Measurements from ENCODE around the gene ARHGAP22.

- no peak for TF ChIP-seq CTCF (IDR thresholded peaks at IDR 0.05)
- TF ChIP-seq EP300 (IDR thresholded peaks at IDR 0.05) = no peak
Observed at GRCh38 chr10:48612236-48612943, 7.5 kb upstream of the ARHGAP22 start.

Measured in tibial nerve (tissue), 4 donors.